ENCODE measurements around the gene SLC34A3. TPM values are rescaled to one million over a fixed set of nuclear protein-coding genes. Genes with fewer than 3 reads are reported as not detected.

The SLC34A3 gene
- total RNA-seq, 1 donor from 2014 or later, result not detected

DNA sequence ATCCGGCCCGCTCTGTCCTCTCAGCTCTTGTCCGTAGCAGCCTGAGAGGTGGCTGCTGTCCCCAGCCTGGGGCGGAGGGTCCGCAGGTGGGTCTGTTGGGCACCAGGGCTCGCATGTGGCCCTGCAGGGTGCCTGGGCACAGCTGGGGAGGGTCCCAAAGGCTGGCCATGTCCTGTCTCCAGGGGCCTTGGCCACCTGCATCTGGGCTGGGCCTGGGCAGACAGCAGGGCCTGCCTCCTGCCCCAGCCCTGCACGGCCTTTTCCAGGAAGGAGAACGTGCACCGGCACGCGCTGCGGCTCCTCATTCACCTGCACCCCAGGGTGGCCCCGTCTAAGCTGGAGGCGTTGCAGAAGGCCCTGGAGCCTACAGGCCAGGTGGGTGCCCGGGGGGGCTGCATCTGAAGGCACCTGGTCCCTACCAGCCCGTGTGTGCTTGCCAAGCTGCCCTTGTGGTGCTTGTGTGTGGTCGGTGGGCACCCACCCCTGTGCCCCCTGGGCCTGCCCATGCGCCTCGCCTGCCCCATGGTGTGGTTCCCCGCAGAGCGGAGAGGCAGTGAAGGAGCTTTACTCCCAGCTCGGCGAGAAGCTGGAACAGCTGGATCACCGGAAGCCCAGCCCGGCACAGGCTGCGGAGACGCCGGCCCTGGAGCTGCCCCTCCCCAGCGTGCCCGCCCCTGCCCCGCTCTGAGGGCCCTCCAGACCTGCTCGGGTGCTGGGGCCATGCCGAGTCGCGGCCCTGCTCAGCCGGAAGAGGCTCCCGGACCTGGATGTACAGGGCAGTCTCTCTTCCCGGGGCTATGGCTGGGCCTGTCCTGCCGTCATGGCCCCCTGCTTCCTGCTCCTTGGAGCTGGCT, 41.8 kb downstream of the SLC34A3 start:
- DNase-seq (ENCODE audit: extremely low spot score, unreplicated experiment), result peak; percentile 83
- H3K4me3 Mint-ChIP-seq (ENCODE audit: unreplicated experiment), result no peak overlapping the region
- no peaks in the 10 kb centered on the region for H3K27me3 Mint-ChIP-seq (ENCODE audit: unreplicated experiment)
- no peak overlapping the region for H3K27ac Mint-ChIP-seq (ENCODE audit: unreplicated experiment)
- H3K36me3 Mint-ChIP-seq (ENCODE audit: unreplicated experiment), result peaks cover 13% of the 10 kb centered on the region
- H3K4me1 Mint-ChIP-seq (ENCODE audit: unreplicated experiment), result peaks cover 32% of the 10 kb centered on the region
- no peak for TF ChIP-seq CTCF (IDR thresholded peaks at IDR 0.05)
- H3K9me3 Mint-ChIP-seq (ENCODE audit: unreplicated experiment), result no peaks in the 10 kb centered on the region

GRCh38 chr9:137273095-137273490, 42.4 kb downstream of the SLC34A3 start:
- DNase-seq (ENCODE audit: extremely low spot score, unreplicated experiment), result no peak
- H3K4me3 Mint-ChIP-seq (ENCODE audit: unreplicated experiment), result no peak overlapping the region
- TF ChIP-seq CTCF (IDR thresholded peaks at IDR 0.05), result no peak
- no peak overlapping the region for H3K27ac Mint-ChIP-seq (ENCODE audit: unreplicated experiment)
- peaks cover 13% of the 10 kb centered on the region for H3K36me3 Mint-ChIP-seq (ENCODE audit: unreplicated experiment)
- H3K4me1 Mint-ChIP-seq (ENCODE audit: unreplicated experiment), result peaks cover 36% of the 10 kb centered on the region
- H3K27me3 Mint-ChIP-seq (ENCODE audit: unreplicated experiment), result no peaks in the 10 kb centered on the region
- H3K9me3 Mint-ChIP-seq (ENCODE audit: unreplicated experiment), result no peaks in the 10 kb centered on the region

GRCh38 chr9:137273611-137274320, 43.1 kb downstream of the SLC34A3 start:
- Mint-ChIP-seq H3K27ac (ENCODE audit: unreplicated experiment) (no peak overlapping the region), H3K4me1 (ENCODE audit: unreplicated experiment) (peaks cover 33% of the 10 kb centered on the region), H3K9me3 (ENCODE audit: unreplicated experiment) (no peaks in the 10 kb centered on the region), H3K4me3 (ENCODE audit: unreplicated experiment) (no peak overlapping the region), H3K36me3 (ENCODE audit: unreplicated experiment) (peaks cover 13% of the 10 kb centered on the region), H3K27me3 (ENCODE audit: unreplicated experiment) (no peaks in the 10 kb centered on the region)
- no peak for DNase-seq (ENCODE audit: extremely low spot score, unreplicated experiment)
- no peak for TF ChIP-seq CTCF (IDR thresholded peaks at IDR 0.05)

- Mint-ChIP-seq H3K4me1 (ENCODE audit: unreplicated experiment) (peaks cover 26% of the 10 kb centered on the region), H3K36me3 (ENCODE audit: unreplicated experiment) (peaks cover 5% of the 10 kb centered on the region), H3K4me3 (ENCODE audit: unreplicated experiment) (no peak overlapping the region), H3K27me3 (ENCODE audit: unreplicated experiment) (no peaks in the 10 kb centered on the region), H3K27ac (ENCODE audit: unreplicated experiment) (peak overlapping the region; percentile 64), H3K9me3 (ENCODE audit: unreplicated experiment) (no peaks in the 10 kb centered on the region)
- no peak for TF ChIP-seq CTCF (IDR thresholded peaks at IDR 0.05)
- DNase-seq (ENCODE audit: extremely low spot score, unreplicated experiment), result no peak
Measured at GRCh38 chr9:137275203-137275587, 44.5 kb downstream of the SLC34A3 start.

All from osteocyte (in vitro differentiated cells).